AG04450 (cell line): Measurements from ENCODE around the gene NEMP2. TPM values are rescaled to one million over a fixed set of nuclear protein-coding genes. Genes with fewer than 3 reads are reported as not detected.

Experiments used
- CTCF ChIA-PET: fragments of 300-600, 350-600 bp; formaldehyde crosslinking; extraction: SDS; loops from one replicate; lab custom pipeline; 2022; ENCODE audit warnings: antibody characterized with exemption, inconsistent platforms; lab: Charles Lee
- POLR2A ChIA-PET: fragments of 350-600 bp; formaldehyde crosslinking; extraction: SDS; loops from one replicate; lab custom pipeline; 2021; ENCODE audit warnings: antibody characterized with exemption, inconsistent platforms; lab: Yijun Ruan, JAX
- DNase-seq: peaks from one replicate; pipeline ENCODE4 v3.0.0-alpha.2; 2011; ENCODE audit warnings: low read depth, low spot score
- H3K27ac ChIP-seq: one replicate; pipeline ENCODE4 v1.5.1; 2012; ENCODE audit warnings: low read depth, low read length, control low read depth
- H3K27me3 ChIP-seq: one replicate; pipeline ENCODE4 v1.6.0; 2012; ENCODE audit warnings: low read length; ENCODE audit not compliant: control insufficient read depth, insufficient read depth
- H3K4me3 ChIP-seq: 2 replicates; pipeline ENCODE4 v1.5.1; 2011; ENCODE audit warnings: mild to moderate bottlenecking, low read depth, low read length, control low read depth
- H3K9me3 ChIP-seq: 2 replicates; pipeline ENCODE4 v1.5.1; 2012; ENCODE audit warnings: low read length; ENCODE audit not compliant: control insufficient read depth, insufficient read depth
- CTCF ChIP-seq: IDR thresholded peaks from 2 replicates; pipeline ENCODE4 v1.5.1; 2011; ENCODE audit warnings: low read depth, low read length, control low read depth, inconsistent platforms
- polyA plus RNA-seq: library from polyadenylated mRNA; depleted of rRNA; stranded (reverse); fragments of >200 nt; gene quantifications from 2 replicates; pipeline ENCODE4 v1.2.3, GENCODE V29; 2011

The NEMP2 gene
- polyA plus RNA-seq, 1 experiment = 7.3 TPM

- CTCF ChIA-PET = interaction anchor here (1.1 kb wide), 1 partner anchor 18 kb away, joined by 3 read pairs; no protein-coding TSS in a partner anchor
- Histone ChIP-seq H3K27ac (no peak overlapping the region), H3K4me3 (no peak overlapping the region), H3K9me3 (no peaks in the 10 kb centered on the region), H3K27me3 (no peaks in the 10 kb centered on the region)
- DNase-seq = no peak
- TF ChIP-seq CTCF = no peak
- POLR2A ChIA-PET = no interaction called here
Observed at GRCh38 chr2:190493095-190493494, 41.4 kb downstream of the NEMP2 start.

GRCh38 chr2:190490502-190490901 is 44.0 kb downstream of the NEMP2 start:
- no peak overlapping the region for H3K4me3 ChIP-seq
- no peak for DNase-seq
- CTCF ChIA-PET = no interaction called here
- no peak overlapping the region for H3K27ac ChIP-seq
- no peak for TF ChIP-seq CTCF
- H3K9me3 ChIP-seq = no peaks in the 10 kb centered on the region
- POLR2A ChIA-PET = no interaction called here
- no peaks in the 10 kb centered on the region for H3K27me3 ChIP-seq

GRCh38 chr2:190489475-190489874 is 45.0 kb downstream of the NEMP2 start:
- ChIA-PET POLR2A (no interaction called here), CTCF (no interaction called here)
- H3K27ac ChIP-seq = no peak overlapping the region
- DNase-seq = no peak
- H3K27me3 ChIP-seq = no peaks in the 10 kb centered on the region
- no peak for TF ChIP-seq CTCF
- no peaks in the 10 kb centered on the region for H3K9me3 ChIP-seq
- no peak overlapping the region for H3K4me3 ChIP-seq

- no peak for TF ChIP-seq CTCF
Observed at GRCh38 chr2:190488516-190489233, 45.8 kb downstream of the NEMP2 start.

GRCh38 chr2:190486037-190486623 is 48.4 kb downstream of the NEMP2 start:
- ChIA-PET POLR2A (no interaction called here), CTCF (interaction anchor here (1.1 kb wide), 1 partner anchor 25 kb away, joined by 5 read pairs; no protein-coding TSS in a partner anchor)
- TF ChIP-seq CTCF = no peak

More at GRCh38 chr2:190488516-190489233, 45.8 kb downstream of the NEMP2 start:
- POLR2A ChIA-PET = no interaction called here
- Histone ChIP-seq H3K27ac (no peak overlapping the region), H3K4me3 (no peak overlapping the region), H3K27me3 (no peaks in the 10 kb centered on the region), H3K9me3 (no peaks in the 10 kb centered on the region)
- no peak for DNase-seq
- CTCF ChIA-PET = no interaction called here

More at GRCh38 chr2:190486037-190486623, 48.4 kb downstream of the NEMP2 start:
- no peak overlapping the region for H3K4me3 ChIP-seq
- no peak overlapping the region for H3K27ac ChIP-seq
- no peaks in the 10 kb centered on the region for H3K27me3 ChIP-seq
- no peaks in the 10 kb centered on the region for H3K9me3 ChIP-seq
- no peak for DNase-seq
